GM18517 (cell line): ENCODE measurements around the gene BASP1.

Experiments used
- ATAC-seq: cut with Tn5 transposase; IDR thresholded peaks from one replicate; pipeline ENCODE4 v1.9.1; 2021; ENCODE audit warnings: mild to moderate bottlenecking, moderate library complexity; ENCODE audit not compliant: unreplicated experiment

BASP1 gene

GRCh38 chr5:17221843-17222636, 4.6 kb downstream of the BASP1 start:
- ATAC-seq = no peak

- ATAC-seq = no peak
Measured at GRCh38 chr5:17222664-17223063, 5.2 kb downstream of the BASP1 start.

DNA sequence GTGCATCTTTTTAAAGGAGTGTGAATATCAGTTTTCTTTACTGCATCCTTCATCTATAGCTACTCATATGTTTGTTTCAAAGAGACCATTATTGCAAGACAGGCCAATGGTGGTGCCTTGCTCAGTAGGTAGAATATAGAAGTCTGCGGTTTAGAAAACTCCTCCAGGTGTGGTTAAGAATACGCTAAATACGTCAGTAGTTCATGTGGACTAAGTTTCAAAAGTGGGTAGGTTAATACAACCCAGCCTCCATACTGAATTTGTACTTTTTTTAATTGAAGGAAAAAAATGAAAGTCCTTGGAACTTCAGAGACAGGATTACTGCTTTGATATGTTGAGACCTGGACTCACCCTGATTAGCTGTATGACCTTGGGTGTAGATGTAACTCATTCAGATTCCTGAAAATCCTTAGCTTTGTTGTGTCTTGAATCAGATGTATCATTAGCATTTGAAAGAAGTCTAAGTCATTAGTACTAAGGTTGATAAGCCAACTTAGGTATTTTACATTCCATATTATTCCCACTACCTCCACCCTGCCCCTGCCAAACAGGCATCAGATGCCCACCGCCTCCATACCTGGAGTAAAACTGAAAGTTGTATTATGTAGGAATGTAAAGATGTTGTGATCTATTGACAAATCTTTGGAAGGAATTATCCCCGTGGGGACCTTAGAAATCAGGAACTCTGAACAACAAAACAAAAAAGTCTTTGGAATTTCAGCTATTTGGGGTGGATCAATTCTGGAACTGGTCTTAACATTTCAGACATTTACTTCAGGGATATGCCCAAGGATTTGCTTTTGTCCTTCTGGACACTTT, 6.1 kb downstream of the BASP1 start:
- peak; percentile 53 for ATAC-seq

- peak; percentile 51 for ATAC-seq
Measured at GRCh38 chr5:17224858-17225511, 7.6 kb downstream of the BASP1 start.

GRCh38 chr5:17225520-17225919, 8.1 kb downstream of the BASP1 start:
- no peak for ATAC-seq

- no peak for ATAC-seq
Measured at GRCh38 chr5:17227868-17228267, 10.4 kb downstream of the BASP1 start.

DNA sequence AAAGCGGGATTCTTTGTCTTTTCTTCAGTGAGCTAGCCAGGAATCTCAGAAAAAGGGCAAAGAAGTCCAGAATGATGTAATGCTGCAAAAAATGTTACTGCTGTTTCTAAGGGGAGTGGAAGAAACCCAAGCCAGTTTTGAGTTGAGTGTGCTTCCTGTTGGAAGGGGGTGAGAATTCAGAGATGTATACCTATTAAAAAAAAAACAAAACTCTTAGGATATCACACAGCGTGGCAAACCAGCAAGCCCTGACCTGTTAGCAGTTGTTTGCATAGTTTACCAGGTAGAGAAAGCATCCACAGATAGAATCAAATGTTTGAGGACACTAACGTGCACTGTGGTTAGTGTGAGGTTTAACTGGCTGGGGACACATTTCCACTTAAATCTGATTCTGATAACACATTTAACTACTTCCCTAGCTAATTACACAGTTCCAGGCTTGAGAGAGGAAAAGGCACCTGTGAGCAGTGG, 11.4 kb downstream of the BASP1 start:
- ATAC-seq = peak; percentile 68

GRCh38 chr5:17229313-17229712, 11.9 kb downstream of the BASP1 start:
- peak; percentile 31 for ATAC-seq

DNA sequence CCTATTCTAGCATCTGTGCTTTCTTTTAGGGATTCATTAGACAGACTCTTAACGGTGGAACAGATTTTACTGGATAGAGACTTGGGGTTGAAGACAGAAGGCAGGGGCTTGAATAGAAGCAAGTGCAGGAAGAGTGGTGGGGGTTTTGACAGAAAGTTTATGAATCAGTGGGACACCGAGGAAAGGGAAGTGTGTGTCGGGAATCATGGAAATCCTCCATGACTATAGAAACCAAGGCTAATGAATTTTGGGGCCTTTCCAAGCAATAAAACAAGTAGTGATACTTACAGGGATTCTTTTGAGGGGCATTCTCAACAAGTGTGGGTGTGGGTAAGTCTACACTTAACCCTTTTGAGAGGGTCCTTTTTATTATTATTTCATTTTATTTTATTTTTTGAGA, 12.8 kb downstream of the BASP1 start:
- ATAC-seq = no peak

DNA sequence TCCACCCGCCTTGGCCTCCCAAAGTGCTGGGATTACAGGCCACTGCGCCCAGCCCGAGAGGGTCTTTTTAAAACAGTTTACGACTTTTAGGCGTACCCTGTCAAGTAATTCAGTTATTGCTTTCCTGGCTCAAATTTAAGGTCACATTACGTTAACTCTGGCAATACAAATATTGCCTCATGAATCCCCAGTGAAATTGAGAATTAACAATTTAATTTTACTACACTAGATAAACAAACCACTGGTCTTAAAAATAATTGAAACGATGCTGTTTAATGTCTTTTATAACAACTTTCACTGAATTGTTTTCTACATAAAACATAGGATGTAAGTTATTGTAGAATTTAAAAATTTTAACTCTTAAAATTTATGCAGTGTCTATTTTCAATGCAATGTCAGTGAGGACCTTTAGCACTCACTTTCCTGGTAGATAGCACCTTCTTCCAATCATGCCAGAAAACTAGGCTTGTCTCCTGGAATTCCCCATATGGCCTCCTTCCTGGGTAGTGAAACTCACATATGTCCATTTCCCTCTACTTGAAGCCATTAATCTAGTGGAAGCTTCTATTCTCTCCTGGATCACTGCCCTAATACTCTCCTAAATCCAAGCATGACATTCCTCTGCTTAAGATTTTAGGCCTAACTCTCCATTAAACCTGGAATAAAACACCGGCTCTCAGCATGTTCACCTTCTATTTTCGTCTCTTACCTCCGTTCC, 13.5 kb downstream of the BASP1 start:
- ATAC-seq = no peak

- no peak for ATAC-seq
Measured at GRCh38 chr5:17232405-17232804, 15.0 kb downstream of the BASP1 start.

- no peak for ATAC-seq
Measured at GRCh38 chr5:17233488-17233887, 16.1 kb downstream of the BASP1 start.

- no peak for ATAC-seq
Measured at GRCh38 chr5:17234374-17234773, 16.9 kb downstream of the BASP1 start.

GRCh38 chr5:17235731-17236330, 18.4 kb downstream of the BASP1 start:
- ATAC-seq = no peak

DNA sequence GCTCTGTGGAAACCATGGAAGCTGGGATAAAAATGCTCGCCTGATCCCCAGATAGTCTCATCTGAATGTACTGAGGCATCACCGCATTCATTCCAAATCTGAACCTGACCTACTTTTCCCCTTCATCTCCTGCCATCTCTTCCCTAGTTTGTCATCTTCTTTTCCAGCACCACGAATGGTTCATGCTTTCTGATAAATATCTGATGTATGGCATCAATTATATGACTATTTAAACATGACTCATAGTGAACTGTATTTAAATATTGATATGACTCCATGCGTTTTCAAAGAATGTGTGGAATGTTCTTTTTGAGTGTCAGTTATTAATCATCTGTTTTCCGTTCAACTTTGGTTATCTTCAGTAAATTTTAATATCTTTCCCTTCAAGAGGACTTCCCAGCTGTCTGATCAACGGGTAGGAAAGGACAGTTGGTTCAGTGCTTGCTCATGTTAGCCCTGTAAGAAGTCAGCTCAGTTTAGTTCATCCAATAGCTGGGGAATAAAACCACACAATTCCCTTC, 21.1 kb downstream of the BASP1 start:
- ATAC-seq = no peak

- ATAC-seq = no peak
Measured at GRCh38 chr5:17239953-17240352, 22.5 kb downstream of the BASP1 start.

- ATAC-seq = no peak
Measured at GRCh38 chr5:17240487-17240886, 23.1 kb downstream of the BASP1 start.

DNA sequence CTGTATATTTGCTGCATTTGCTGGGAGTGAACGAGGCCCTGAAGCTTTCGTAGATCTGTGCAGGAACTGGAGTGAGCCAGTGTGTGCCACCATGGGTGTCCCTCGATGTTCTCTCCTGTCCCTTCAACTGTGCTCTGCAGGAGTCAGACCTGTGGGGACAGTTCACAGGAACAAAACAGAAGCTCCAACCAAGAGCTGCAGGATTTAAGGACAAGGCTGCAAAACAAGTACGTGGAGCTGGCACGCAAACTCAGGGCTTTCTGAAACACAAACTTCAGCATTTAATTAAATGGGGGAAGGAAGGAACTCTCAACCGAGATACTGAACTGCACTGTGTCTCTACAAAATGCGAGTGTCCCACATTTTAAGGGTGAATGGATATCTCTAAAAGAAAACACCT, 24.2 kb downstream of the BASP1 start:
- no peak for ATAC-seq

DNA sequence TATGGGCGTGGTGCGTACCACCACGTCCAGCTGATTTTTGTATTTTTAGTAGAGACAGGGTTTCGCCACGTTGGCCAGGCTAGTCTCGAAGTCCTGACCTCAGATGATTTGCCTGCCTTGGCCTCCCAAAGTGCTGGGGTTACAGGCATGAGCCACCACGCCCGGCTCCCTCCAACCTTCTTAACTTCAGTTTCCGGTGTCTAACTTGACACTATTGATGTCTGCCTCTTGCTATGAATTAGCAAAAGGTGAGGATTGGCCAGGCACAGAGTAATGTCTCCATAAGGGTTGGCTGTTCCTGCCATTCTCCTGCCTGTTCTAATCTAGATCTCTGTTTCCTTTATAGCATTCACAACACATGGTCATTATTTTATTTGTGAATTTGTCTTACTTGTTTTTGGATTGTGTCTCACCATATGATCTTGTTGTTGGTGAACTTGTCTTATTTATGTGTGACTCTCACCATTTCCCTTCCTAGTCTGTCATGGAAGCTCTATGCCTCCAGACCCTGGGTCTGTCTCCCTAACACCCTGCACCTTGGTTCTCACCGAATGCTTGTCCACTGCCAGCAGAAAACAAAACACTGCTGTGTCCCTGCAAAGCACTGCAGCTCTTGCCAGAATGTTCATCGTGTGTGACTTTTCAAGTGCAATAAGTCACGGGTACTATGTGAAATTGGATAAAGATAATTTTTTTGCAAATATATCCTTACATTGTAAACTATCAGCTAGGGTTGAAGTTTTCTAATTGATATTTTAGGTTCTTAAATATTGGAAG, 26.0 kb downstream of the BASP1 start:
- no peak for ATAC-seq
